RWPE2 (cell line): ENCODE measurements around the gene MTNR1B.

Experiments used
- ATAC-seq: fragments of 200-7000 bp; cut with Tn5 transposase; 3 replicates; pipeline ENCODE4 v1.9.1; 2021; ENCODE audit warnings: low read depth
- DNase-seq: peaks from one replicate; pipeline ENCODE4 v3.0.0-alpha.2; 2020; ENCODE audit warnings: low spot score
- H3K27ac ChIP-seq: fragments of 450-650 bp; 2 replicates; pipeline ENCODE4 v1.5.1; 2017; ENCODE audit warnings: mild to moderate bottlenecking; ENCODE audit not compliant: poor library complexity, severe bottlenecking
- H3K27me3 ChIP-seq: fragments of 250-450 bp; sonication (Bioruptor Pico); 2 replicates; pipeline ENCODE4 v1.5.1; 2021; ENCODE audit warnings: mild to moderate bottlenecking, moderate library complexity; ENCODE audit not compliant: insufficient read depth, poor library complexity, severe bottlenecking
- H3K36me3 ChIP-seq: fragments of 250-450 bp; sonication (Bioruptor Pico); 2 replicates; pipeline ENCODE4 v1.5.1; 2020; ENCODE audit warnings: low read depth, mild to moderate bottlenecking, moderate library complexity
- H3K4me1 ChIP-seq: fragments of 250-450 bp; sonication (Bioruptor Pico); 2 replicates; pipeline ENCODE4 v1.5.1; 2021; ENCODE audit warnings: mild to moderate bottlenecking, moderate library complexity; ENCODE audit not compliant: insufficient read depth, poor library complexity, severe bottlenecking
- H3K4me3 ChIP-seq: fragments of 250-450 bp; sonication (Bioruptor Pico); 2 replicates; pipeline ENCODE4 v1.5.1; 2021; ENCODE audit warnings: mild to moderate bottlenecking, moderate library complexity; ENCODE audit not compliant: severe bottlenecking
- H3K9me3 ChIP-seq: fragments of 250-450 bp; sonication (Bioruptor Pico); 2 replicates; pipeline ENCODE4 v1.5.1; 2021; ENCODE audit warnings: mild to moderate bottlenecking, moderate library complexity; ENCODE audit not compliant: severe bottlenecking
- TF ChIP-seq, protein P1 (sequence below): fragments of 450-650 bp; IDR thresholded peaks from one replicate; pipeline ENCODE4 v1.5.1; 2017; ENCODE audit warnings: mild to moderate bottlenecking, moderate library complexity; ENCODE audit not compliant: poor library complexity, severe bottlenecking

Gene MTNR1B

GRCh38 chr11:93000511-93001476 lies 31.3 kb downstream of the MTNR1B start:
- DNase-seq (no peak), ATAC-seq (peak; percentile 93)
- H3K36me3 ChIP-seq, result no peaks in the 10 kb centered on the region
- peaks cover 25% of the 10 kb centered on the region for H3K4me1 ChIP-seq
- no peak overlapping the region for H3K4me3 ChIP-seq
- peak overlapping the region; percentile 76 for H3K27ac ChIP-seq
- no peaks in the 10 kb centered on the region for H3K9me3 ChIP-seq
- TF ChIP-seq, protein P1, sequence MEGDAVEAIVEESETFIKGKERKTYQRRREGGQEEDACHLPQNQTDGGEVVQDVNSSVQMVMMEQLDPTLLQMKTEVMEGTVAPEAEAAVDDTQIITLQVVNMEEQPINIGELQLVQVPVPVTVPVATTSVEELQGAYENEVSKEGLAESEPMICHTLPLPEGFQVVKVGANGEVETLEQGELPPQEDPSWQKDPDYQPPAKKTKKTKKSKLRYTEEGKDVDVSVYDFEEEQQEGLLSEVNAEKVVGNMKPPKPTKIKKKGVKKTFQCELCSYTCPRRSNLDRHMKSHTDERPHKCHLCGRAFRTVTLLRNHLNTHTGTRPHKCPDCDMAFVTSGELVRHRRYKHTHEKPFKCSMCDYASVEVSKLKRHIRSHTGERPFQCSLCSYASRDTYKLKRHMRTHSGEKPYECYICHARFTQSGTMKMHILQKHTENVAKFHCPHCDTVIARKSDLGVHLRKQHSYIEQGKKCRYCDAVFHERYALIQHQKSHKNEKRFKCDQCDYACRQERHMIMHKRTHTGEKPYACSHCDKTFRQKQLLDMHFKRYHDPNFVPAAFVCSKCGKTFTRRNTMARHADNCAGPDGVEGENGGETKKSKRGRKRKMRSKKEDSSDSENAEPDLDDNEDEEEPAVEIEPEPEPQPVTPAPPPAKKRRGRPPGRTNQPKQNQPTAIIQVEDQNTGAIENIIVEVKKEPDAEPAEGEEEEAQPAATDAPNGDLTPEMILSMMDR, result no peak
- H3K27me3 ChIP-seq, result no peaks in the 10 kb centered on the region

DNA sequence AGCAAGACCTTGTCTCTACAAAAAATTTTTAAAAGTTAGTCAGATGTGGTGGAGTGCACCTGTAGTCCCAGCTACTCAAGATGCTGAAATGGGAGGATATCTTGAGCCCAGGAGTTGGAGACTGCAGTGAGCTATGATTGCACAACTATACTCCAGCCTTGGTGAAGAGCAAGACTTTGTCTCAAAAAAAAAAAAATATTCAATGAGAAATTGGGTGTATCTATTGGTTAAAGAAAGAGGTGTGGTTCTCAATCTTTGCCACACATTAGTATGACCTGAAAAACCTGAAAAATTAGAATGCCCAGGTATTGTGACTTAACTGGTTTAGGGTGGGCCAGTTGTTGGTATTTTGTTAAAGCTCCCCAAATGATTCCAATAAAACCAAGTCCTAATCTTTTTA lies 32.4 kb downstream of the MTNR1B start:
- no peaks in the 10 kb centered on the region for H3K9me3 ChIP-seq
- DNase-seq (no peak), ATAC-seq (no peak)
- peaks cover 25% of the 10 kb centered on the region for H3K4me1 ChIP-seq
- TF ChIP-seq, protein P1, result no peak
- no peak overlapping the region for H3K4me3 ChIP-seq
- H3K27me3 ChIP-seq, result no peaks in the 10 kb centered on the region
- peak overlapping the region; percentile 76 for H3K27ac ChIP-seq
- no peaks in the 10 kb centered on the region for H3K36me3 ChIP-seq

GRCh38 chr11:93002380-93002779 lies 32.9 kb downstream of the MTNR1B start:
- ATAC-seq, result no peak

GRCh38 chr11:93005239-93005638 lies 35.8 kb downstream of the MTNR1B start:
- DNase-seq, result peak; percentile 77
- Histone ChIP-seq H3K9me3 (no peaks in the 10 kb centered on the region), H3K36me3 (no peaks in the 10 kb centered on the region), H3K27ac (peak overlapping the region; percentile 51), H3K4me1 (peaks cover 21% of the 10 kb centered on the region), H3K4me3 (no peak overlapping the region), H3K27me3 (no peaks in the 10 kb centered on the region)
- TF ChIP-seq, protein P1, result no peak
- peak; percentile 93 for ATAC-seq

More at GRCh38 chr11:93002380-93002779, 32.9 kb downstream of the MTNR1B start:
- H3K4me1 ChIP-seq, result peaks cover 25% of the 10 kb centered on the region
- H3K9me3 ChIP-seq, result no peaks in the 10 kb centered on the region
- no peak overlapping the region for H3K27ac ChIP-seq
- no peaks in the 10 kb centered on the region for H3K36me3 ChIP-seq
- no peak overlapping the region for H3K4me3 ChIP-seq
- H3K27me3 ChIP-seq, result no peaks in the 10 kb centered on the region
- no peak for DNase-seq
- TF ChIP-seq, protein P1, result no peak

DNA sequence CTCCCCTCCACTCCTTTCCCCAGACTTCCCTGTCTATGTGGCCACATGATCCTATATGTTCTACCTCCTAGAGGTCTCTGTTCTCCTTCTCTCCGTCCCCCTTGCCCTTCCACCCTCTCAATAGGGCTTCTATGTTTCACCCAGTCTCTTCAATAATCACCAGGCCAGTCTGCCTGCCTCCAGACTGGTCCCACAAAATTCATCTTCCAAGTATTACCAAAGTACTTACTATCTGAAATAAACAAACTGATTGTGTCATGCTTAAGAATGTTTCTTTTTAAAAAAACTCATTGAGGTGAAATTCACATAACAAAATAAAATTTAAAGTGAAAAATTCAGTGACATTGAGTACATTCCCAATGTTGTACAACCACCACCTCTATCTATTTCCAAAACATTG lies 44.2 kb downstream of the MTNR1B start:
- H3K27me3 ChIP-seq, result no peaks in the 10 kb centered on the region
- DNase-seq (no peak), ATAC-seq (no peak)
- H3K4me3 ChIP-seq, result no peak overlapping the region
- no peaks in the 10 kb centered on the region for H3K4me1 ChIP-seq
- no peak overlapping the region for H3K27ac ChIP-seq
- H3K9me3 ChIP-seq, result no peaks in the 10 kb centered on the region
- TF ChIP-seq, protein P1, result no peak
- no peaks in the 10 kb centered on the region for H3K36me3 ChIP-seq
